NCI-H2227 (cell line): ENCODE data around the gene OLR1.
"Not testable (repeated sequence)": the region's sequence is repeated elsewhere in the genome, so short reads cannot be mapped to it uniquely, and the experiment has no call there.

Source experiments
- DNase-seq: peaks from one replicate; lab custom pipeline; 2025; ENCODE audit not compliant: unreplicated experiment; lab: John Stamatoyannopoulos, UW

Gene OLR1

DNA sequence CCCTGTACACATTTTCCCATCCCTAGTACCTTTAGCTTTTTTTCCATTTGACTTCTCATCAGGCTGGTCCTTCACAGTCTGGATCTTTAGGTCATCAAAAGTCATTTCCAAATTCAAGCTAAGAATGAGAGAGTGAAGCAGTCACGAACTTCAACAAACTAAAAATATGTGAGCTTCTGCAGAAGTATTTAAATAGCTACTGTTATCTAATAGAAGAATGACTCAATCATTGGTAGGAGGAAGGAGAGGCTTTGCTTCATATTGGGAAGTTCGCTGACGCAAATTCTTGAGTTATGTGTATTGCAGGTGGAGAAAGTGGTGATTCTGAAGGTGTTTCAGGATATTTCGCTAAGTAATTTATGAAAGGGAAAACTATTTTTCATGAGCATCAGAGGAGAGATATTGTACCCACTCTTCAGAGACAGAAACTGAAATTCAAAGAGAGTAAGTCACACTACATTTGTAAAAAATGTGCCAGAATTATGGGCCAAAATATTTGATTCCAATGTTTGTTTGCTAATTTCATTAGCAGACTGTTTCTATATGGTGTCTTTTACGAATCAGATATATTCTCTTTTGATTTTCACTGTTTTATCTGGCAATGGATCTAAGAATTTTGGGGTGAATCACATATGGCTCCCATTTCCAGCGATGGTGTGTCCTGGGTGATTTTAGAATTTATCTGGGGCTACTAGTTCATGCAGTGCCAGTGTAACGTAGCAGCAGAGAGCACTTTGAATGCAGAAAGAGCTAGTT is at the start of gene OLR1:
OLR1 (minus strand) TSS at position 160 of the 756 bp plus-strand sequence; CDS start at position 105, 55 bp downstream.
- no peak for DNase-seq

DNA sequence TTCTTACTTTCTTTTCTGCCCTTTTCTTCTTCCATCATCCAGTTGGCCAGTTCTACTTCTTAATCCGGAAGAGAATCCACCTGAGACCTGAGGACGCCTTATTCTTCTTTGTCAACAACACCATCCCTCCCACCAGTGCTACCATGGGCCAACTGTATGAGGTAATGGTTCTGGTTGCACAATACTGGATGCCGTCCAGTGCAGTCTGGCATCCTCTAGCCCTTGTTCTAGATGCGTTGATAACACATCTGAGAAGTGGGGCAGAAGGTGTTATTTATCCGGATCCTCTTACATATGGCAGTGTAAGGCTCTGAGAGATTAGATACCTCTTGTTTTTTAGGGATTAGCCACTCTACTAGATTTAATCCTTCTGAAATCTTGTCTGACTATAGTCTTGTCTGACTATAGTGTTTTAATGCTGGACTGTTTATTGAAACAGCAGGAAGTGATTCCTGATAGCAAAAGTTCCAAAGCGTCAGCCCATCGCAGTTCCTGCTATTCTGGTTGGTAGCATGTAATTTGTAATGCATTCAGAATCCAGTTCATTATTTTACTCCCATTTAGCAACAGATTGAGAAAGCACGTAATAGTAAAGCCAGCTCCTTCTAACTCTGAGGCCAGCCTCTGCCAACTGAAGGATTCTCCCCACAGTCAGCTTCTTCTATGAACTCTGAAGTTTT is 48.6 kb upstream of the OLR1 start:
- DNase-seq, result no peak

- no peak for DNase-seq
Measured at GRCh38 chr12:10218021-10218420, 46.1 kb upstream of the OLR1 start.

- DNase-seq, result not testable (repeated sequence)
Measured at GRCh38 chr12:10215946-10216345, 44.0 kb upstream of the OLR1 start.

GRCh38 chr12:10215436-10215835 is 43.5 kb upstream of the OLR1 start:
- DNase-seq, result no peak

DNA sequence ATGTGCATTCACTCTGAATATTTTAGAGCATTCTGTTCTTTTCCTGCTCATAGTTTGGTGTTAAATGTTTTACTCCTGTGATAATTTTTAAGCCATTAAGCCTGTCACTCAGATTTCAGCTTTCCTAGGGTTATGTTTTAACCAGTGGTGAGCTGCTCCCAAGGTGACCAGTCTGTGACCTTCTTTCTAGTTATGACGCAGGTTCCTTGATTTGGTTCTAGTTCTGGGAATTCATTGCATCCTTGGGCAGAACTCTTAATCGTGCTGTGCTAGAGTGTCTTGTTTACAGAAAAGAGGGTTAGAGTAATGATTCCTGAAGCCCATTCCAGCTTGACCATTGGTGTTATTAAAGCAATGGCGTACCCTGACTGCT is 42.9 kb upstream of the OLR1 start:
- no peak for DNase-seq

- no peak for DNase-seq
Measured at GRCh38 chr12:10214136-10214894, 42.4 kb upstream of the OLR1 start.

- peak; percentile 34 for DNase-seq
Measured at GRCh38 chr12:10213168-10214135, 41.5 kb upstream of the OLR1 start.

DNA sequence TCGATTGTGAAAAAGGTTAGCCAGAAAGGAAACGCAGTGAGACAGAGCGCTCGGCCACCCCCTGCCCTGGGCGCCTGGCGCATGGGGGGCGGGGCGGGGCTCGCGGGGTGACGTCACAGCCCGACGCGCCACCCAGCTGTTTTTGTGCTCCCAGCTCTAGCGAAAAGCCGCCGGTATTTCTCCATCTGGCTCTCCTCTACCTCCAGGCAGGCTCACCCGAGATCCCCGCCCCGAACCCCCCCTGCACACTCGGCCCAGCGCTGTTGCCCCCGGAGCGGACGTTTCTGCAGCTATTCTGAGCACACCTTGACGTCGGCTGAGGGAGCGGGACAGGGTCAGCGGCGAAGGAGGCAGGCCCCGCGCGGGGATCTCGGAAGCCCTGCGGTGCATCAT is 40.8 kb upstream of the OLR1 start, which contains the start of gene GABARAPL1:
GABARAPL1 (plus strand) TSS at position 139 of the 393 bp plus-strand sequence; CDS start at position 392, 253 bp downstream.
- peak; percentile 54 for DNase-seq

- DNase-seq, result peak; percentile 81
Measured at GRCh38 chr12:10211940-10212738, 40.2 kb upstream of the OLR1 start.

DNA sequence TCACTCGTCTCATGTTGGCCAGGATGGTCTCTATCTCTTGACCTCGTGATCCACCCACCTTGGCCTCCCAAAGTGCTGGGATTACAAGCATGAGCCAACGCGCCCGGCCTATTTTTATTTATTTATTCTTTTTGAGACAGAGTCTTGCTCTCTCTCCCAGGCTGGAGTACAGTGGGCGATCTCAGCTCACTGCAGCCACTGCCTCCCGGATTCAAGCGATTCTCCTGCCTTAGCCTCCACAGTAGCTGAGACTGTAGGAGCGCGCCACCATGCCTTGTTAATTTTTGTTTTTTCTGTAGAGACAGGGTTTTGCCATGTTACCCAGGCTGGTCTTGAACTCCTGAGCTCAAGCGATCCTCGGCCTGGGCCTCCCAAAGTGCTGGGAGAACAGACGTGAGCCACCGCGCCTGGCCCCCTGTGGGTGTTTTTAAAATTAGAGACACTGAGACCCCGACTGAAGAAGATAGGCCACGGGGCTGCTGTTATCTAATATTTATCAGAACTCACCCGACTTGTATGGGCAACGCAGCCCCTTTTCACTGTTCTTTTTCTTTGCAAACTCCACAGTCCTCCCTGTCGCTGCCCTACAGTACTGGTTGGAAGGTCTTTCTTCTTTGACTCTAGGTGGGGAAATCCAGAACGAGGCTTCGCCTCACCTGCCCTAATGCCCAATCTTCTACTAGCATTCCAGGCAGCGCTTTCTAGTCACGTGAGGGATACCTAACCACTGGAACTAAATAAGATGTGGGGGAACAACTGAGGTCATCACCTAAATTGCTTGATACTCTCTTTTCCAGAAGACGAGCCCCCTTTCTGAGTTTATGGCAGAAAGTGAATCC is 39.4 kb upstream of the OLR1 start:
- DNase-seq, result no peak

GRCh38 chr12:10210225-10210624 is 38.3 kb upstream of the OLR1 start:
- no peak for DNase-seq

GRCh38 chr12:10207136-10207535 is 35.2 kb upstream of the OLR1 start:
- DNase-seq, result no peak

- DNase-seq, result no peak
Measured at GRCh38 chr12:10205220-10205807, 33.4 kb upstream of the OLR1 start.

DNA sequence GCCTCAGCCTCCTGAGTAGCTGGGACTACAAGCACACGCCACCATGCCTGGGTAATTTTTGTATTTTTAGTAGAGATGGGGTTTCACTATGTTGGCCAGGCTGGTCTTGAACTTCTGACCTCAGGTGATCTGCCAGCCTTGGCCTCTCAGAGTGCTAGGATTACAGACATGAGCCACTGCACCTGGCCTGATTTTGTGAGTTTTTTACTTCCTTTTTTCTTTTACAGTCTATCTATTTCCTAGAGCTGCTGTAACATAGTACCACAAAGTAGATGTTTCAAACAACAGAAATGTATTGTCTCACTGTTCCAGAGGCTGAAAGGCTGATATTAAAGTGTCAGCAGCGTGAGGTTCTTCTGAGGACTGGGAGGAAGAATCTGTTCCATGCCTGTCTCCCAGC is 32.6 kb upstream of the OLR1 start:
- DNase-seq, result not testable (repeated sequence)

GRCh38 chr12:10197879-10198278 is 25.9 kb upstream of the OLR1 start:
- DNase-seq, result no peak

DNA sequence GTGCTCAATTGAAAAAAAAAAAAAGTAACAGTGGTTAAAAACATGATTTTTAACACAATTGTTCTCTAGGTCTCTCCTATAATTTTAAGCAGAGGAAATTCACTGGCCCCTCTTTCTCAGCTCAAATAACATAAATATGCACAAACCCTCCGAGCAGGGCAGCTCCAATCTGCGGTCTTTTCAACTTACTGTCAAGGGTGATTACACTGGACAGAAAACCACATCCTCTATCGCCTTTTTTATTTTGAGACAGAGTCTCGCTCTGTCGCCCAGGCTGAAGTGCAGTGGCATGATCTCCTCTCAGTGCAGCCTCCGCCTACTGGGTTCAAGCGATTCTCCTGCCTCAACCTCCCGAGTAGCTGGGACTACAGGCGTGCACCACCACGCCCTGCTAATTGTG is 24.3 kb upstream of the OLR1 start:
- DNase-seq, result no peak

DNA sequence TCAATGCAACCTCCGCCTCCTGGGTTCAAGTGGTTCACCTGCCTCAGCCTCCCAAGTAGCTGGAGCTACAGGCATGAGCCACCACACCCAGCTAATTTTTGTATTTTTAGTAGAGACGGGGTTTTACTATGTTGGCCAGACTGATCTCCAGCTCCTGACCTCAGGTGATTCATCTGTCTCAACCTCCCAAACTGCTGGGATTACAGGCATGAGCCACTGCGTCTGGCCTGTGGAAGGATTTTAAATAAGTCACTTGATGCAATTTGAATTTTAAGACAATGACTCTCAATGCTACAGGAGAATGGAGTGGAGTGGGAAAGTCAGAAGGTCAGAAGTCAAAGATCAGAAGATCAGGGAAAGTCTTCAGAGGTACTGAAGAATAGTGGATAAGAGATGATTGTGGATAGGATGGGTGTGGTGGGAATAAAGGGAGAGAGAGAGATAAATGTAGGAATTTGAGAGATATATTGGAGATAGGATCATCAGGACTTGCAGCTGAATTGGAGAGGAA is 22.3 kb upstream of the OLR1 start:
- no peak for DNase-seq
